ENCODE measurements around the gene TXNL4B.
"Not testable (repeated sequence)": the region's sequence is repeated elsewhere in the genome, so short reads cannot be mapped to it uniquely, and the experiment has no call there.

Gene TXNL4B

DNA sequence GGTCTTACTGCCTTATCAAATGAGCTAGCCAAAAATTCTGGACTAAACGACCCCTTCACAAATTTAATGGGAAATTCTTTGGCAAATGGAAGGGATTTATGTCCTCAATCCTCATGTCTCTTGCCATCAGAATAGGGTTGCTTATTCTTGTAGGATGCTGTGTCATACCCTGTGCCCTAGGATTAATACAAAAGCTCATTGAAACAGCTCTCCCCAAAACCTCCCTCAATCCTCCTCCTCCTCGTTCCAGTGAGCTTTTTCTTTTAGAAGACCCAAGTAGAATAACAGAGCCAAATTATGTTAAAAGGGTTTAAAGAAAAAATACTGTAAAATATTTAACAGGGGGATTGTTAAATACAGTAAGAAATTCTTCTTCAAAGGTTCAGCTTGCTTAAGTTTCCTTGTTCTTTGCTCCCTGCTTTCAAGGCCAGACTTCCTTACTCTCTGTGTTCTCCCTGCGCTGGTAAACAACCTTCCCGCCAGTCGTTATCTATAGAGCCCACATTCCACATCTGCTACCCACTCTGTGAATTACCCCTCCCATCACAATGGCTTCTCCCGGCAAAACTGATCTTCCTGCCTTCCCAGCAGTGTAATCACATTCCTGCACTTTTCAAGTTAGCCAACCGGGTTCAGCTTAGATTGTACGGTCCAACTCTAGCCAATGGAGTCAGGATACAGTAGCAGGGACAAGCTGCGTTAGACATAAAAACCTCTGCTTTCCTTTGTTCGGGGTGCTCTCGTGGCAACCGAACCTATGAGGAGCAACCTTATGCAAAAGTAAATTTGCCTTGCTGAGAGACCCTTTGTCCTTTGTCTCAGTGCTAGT is 20.7 kb downstream of the TXNL4B start:
- no peak for DNase-seq

DNA sequence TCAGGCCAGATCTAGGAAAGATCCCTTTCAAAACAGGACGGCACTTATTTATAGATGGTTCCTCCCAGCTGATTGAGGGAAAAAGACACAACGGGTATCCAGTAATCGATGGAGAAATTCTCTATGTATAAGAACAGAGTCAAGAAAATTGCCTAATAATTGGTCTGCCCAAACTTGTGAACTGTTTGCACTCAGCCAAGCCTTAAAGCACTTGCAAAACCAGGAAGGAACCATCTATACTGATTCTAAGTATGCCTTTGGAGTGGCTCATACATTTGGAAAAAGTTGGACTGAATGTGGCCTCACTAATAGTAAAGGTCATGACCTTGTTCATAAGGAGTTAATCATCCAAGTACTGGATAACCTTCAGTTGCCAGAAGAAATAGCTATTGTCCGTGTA is 24.5 kb downstream of the TXNL4B start:
- no peak for DNase-seq

DNA sequence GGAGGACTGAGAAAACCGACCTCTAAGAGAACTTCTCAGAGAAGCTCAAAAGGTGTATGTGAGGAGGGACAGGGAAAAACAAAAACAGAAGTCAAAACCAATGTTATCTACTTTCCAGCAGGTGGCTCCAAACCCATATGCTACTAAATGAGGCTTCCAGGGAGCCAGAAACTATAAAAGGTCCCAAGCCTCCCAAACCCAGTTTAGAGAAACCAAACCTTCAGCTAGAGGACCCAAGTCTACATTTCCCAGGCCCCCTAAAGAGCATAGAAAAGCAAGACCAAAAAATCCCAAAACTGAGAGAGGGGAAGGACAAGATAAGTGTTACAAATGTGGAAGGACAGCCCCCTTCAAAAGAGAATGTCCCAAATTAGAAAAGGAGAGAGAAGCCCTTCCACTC is 26.7 kb downstream of the TXNL4B start:
- DNase-seq = no peak

DNA sequence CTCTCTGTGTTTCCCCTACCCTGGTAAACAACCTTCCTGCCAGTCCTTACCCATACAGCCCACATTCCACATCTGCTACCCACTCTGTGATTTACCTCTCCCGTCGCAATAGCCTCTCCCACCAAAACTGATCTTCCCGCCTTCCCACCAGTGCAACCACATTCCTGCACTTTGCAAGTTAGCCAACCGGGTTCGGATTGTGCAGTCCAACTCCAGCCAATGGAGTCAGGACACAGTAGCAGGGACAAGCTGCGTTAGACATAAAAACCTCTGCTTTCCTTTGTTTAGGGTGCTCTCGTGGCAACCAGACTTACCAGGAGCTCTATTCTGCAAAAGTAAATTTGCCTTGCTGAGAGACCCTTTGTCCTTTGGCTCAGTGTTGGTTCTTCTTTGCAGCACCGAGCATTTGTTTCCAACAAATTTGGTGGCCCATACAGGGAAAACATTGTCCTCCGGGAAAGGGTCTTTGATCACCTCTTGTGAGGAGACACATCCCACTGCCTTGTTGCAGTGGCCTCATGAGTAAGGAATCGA is 29.0 kb downstream of the TXNL4B start:
- DNase-seq = no peak

DNA sequence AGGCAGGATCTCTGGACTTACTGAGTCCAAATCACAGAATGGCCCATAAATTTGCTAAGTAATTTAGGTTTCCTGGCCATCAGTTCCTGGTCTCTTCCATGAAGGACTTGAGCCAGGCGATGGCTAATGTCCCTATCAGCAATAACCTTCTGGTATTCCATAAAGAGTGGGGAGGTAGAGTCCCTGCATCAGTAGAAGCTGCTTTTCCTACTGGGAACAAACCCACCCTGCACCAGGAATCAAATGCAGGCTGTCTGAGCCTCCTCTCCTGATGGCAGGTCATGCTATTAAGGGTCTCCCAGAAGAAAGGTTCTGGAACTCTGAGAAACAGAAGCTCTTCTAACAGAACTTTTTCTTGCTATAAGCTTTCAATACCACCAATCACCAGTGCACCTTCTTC is 31.9 kb downstream of the TXNL4B start:
- no peak for DNase-seq

DNA sequence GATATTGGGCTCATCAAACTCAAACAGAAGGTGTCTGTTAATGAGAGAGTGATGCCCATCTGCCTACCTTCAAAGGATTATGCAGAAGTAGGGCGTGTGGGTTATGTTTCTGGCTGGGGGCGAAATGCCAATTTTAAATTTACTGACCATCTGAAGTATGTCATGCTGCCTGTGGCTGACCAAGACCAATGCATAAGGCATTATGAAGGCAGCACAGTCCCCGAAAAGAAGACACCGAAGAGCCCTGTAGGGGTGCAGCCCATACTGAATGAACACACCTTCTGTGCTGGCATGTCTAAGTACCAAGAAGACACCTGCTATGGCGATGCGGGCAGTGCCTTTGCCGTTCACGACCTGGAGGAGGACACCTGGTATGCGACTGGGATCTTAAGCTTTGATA is 33.0 kb downstream of the TXNL4B start:
- DNase-seq = no peak

DNA sequence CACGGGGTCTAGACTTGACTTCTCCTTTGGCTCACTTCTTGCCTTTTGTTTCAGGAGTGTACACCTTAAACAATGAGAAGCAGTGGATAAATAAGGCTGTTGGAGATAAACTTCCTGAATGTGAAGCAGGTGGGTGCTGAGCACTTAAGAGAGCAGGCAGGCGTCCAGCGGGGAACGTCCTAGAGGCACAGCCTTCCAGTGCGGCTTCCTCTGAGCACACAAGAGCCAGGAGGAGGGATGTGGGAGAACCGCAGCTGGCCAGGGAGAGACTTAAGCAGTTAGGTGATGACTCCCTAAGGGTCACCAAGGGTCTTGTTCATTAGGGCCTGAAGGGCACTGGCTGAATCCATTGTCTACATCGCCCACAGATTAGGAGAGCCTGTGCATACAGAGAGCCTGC is 34.4 kb downstream of the TXNL4B start:
- DNase-seq = not testable (repeated sequence)

DNA sequence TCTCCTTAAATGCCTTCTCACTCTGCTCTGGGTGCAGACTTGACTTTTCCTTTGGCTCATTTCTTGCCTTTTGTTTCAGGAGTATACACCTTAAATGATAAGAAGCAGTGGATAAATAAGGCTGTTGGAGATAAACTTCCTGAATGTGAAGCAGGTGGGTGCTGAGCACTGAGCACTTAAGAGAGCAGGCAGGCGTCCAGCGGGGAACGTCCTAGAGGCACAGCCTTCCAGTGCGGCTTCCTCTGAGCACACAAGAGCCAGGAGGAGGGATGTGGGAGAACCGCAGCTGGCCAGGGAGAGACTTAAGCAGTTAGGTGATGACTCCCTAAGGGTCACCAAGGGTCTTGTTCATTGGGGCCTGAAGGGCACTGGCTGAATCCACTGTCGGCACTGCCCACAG is 36.1 kb downstream of the TXNL4B start:
- DNase-seq = not testable (repeated sequence)

DNA sequence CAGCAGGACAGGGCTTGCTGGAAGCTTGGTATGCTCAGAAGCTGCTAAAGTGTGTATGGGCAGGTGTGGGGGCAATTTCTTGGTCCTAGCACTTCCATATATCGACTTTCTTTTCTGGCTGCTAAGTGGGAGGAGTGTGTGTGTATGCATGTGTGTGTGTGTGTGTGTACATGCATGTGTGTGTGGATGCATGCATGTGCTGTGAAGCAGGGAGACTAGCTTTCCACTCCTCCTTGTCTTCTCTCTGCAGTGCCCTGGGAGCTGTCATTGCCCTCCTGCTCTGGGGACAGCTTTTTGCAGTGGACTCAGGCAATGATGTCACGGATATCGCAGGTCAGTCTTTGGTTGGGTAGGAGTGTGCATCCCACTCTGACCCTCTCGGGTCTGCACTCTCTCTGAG is 37.5 kb downstream of the TXNL4B start:
- no peak for DNase-seq

DNA sequence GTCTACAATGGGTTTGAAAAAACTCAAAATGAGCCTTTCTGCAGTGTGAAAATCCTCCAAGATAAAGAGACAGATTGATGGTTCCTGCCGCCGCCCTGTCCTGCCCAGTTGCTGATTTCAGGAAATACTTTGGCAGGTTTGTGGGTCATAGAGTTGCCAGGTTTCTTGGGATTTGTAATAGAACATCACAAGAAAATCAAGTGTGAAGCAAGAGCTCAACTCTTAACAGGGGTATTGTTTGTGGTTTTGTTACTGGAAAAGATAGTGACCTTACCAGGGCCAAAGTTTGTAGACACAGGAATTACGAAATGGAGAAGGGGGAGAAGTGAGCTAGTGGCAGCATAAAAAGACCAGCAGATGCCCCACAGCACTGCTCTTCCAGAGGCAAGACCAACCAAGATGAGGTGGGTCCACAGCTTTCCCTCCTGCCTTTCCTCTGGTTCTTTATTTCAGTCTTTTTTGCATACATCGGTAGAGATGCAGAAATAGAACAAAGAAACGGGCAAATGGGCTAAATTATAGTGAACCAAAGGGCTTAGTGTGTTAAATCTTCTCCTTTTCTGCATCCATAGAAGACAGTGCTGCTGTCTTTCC is 39.1 kb downstream of the TXNL4B start, which contains the start of gene HP:
TSS of gene HP (plus strand) at position 252 of the 594 bp plus-strand sequence. CDS start at position 400, 148 bp downstream.
- DNase-seq = not testable (repeated sequence)

DNA sequence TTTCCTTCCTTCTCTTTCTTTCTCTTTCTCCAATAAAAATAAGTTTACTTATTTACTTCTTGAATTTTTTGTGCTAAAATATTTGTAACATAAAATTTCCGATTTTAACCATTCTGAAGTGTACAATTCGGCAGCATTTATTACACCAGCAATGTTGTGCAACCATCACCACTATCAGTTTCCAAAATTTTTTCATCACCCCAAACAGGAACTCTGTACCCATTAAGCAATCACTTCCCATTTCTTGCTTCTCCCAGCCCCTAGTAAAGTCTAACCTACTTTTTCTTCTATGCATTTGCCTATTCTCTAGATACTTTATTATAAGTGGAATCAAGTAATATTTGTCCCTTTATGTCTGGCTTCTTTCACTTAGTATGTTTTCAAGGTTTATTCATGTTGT is 41.6 kb downstream of the TXNL4B start:
- DNase-seq = no peak

DNA sequence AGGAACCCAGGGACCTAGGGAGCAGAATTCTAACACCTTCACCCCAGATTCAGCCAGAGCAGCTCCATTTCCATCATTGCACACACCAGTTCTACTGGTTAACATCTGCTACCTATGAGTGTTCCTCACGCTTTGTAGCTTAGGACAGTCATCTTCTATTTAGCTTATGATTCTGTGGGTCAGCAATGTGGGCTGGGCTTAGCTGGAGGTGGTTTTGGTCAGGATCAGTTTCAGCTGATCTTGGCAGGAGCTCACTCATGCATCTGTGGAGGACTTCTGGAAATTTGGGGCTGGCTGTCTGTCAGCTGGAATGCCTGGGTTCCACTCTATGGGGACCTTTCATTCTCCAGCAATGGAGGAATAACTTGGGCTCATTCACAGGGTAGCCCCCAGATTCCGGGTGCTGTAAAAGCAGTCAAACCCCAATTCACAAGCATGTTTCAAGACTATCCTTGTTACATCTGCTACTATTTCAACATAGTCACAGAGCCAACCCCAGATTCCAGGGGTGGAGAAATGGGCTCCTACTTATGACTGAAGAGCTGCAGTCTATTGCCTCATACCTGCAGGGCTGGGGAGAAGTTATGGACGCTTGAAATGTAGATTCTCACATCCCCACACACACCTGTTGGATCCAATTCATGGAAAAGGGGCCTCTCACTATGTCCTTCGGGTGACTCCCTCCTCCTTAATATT is 42.5 kb downstream of the TXNL4B start:
- DNase-seq = no peak

DNA sequence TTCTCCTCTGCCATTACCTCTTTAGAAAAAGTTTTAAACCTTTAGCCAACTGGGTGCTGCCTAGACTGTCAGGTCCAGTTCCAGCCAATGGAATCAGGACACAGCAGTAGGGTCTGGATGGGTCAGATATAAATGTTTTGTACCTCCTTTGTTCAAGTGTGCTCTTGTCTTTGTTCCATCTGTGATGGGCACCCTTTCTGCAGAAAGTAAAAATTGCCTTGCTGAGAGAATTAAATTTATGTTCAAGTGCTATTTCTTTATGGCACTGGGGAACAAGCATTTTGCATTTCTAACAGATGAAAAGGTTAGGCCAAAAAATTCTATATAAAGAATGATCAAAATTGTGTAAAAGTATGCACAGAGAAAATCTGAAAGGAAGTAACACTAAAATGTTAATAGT is 44.3 kb downstream of the TXNL4B start:
- no peak for DNase-seq

DNA sequence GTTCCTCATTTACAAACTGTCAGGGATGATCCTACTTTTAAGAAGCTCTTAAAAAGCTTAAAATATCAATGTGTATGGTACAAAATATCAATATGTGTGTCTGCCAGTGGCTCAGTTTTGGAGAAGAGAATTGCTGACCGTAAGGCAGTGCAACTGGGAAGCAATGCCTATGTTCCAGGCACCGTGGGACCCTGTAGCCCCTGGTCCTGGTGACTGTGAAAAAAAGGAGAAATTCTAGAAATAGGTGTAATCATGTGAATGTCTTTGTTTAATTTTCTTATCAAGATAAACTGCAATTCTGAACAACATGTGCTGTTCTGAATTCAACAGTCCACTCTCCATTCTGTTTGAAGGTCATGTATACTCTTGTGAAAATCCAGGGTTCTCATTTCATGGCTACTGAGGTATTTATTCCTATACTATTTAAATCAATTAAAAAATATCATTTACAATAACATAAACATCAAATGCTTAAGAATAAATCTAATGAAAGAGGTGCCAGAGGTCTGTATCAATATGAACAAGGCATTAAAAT is 48.5 kb downstream of the TXNL4B start:
- no peak for DNase-seq

DNA sequence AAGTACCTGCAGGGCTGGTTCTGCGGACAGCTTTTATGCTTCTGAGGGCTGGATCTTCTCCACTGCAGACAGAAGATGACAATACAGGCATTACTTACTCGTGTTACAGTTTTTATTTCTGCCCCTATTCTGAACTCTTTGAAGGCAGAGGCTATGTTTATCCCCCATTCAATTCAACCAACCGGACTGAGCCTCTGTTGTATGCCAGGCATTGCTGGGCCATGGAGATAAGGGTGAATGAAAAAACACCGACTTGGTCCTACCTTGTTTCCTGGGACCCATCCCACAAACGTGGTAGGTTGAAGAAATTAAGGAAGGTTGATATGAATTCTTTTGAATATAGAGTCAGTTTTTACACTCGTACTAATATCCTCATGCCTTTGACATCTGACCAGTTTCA is 49.1 kb downstream of the TXNL4B start:
- no peak for DNase-seq

DNA sequence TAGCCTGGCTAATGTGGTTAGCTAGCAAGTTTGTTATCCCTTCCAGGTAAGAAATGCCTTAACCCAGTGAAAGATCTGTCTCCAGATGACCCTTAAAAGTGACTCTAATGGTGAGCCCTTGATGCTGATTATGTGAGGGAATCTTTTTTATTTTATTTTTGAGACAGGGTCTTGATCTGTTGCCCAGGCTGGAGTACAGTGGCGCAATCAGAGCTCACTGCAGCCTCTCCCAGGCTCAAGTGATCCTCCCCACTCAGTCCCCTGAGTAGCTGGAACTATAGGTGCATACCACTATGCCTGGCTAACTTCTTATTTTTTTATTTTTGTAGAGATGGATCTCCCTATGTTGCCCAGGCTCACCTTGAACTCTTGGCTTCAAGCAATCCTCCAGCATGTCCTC is 49.9 kb downstream of the TXNL4B start:
- DNase-seq = no peak

DNA sequence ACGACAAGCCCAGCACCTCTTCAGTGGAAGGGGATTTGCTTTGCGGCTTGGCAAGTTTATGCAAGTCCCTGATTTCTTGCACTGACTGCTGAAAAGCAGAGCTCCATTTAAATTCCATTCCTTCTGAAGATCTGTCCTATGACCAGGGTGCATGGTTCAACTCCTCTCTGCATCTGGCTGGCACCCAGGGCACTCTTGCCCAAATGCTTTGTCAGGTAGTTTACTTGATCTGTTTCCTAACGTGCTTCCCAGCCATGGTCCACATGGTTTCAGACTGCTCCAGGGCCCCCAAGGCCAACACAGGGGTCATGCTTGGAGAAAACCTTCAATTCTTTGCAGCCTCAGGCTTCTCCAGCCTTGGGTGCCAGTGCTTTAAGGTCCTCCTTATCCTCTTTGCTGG is 50.4 kb downstream of the TXNL4B start:
- DNase-seq = no peak

DNA sequence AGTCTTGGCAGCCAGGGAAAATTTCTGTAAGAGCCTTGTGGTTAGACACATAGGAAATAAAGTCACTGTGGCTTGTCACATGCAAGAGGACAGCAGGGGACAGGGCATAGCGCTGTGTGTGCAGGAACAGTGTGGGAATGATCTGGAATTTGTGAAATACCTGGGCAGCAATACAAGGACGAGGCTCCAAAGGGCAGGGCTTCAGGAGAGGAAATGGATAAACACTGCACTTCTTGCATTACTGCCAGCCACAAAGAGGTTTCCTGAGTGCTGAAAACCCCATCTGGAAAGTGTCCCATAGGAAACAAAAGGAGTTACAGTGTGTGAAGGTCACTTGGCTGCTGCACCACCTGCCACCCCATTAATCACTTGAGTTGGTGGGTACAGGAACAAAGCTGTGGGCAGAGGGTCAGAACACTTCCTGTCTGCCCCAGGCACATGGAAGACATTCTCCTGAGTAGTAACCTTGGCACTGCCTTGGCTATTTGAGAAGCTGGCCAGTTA is 51.2 kb downstream of the TXNL4B start:
- DNase-seq = peak; percentile 30

DNA sequence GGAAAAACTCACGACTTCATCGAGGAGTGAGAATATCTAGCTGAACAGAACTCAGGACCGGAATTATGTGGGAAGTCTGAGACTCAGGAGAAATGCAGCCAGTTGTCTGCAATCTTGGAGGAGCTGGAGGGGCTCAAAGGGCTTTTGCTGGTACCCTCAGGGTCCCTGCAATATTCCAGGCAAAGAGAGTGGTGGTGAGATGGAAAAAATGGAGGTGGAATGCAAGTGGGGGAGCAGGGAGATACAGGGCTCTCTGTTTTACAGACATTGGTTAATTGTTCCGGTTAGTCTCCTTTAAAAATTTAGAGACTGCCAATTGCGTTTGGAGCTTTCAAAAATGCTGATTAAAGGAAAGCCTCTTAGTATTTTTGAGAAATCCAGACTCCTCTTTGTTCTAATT is 57.3 kb downstream of the TXNL4B start:
- no peak for DNase-seq

Measured in left hindlimb (tissue), 1 donor.